HepG2 (cell line): ENCODE results near the gene MRPL18. TPM values are rescaled to one million over a fixed set of nuclear protein-coding genes. Genes with fewer than 3 reads are reported as not detected.

Experiments used
- DNMT3B ChIP-seq: conservative IDR thresholded peaks from 2 replicates; pipeline ENCODE4 v1.6.1; 2016; ENCODE audit warnings: missing biosample characterization, control low read depth
- MXD4 ChIP-seq: IDR thresholded peaks from 2 replicates; pipeline ENCODE4 v1.6.1; 2016; ENCODE audit warnings: mild to moderate bottlenecking, missing biosample characterization, missing genetic modification reagents
- MYC ChIP-seq: sonication (generic); formaldehyde crosslinking; IDR thresholded peaks from 2 replicates; pipeline ENCODE4 v1.9.0; 2021; ENCODE audit warnings: missing genetic modification reagents, borderline replicate concordance
- PHF20 ChIP-seq: sonication (generic); formaldehyde crosslinking; IDR thresholded peaks from 2 replicates; pipeline ENCODE4 v1.5.0; 2020; ENCODE audit warnings: mild to moderate bottlenecking, missing genetic modification reagents
- PLRG1 ChIP-seq: fragments of 450-650 bp; conservative IDR thresholded peaks from 2 replicates; pipeline ENCODE4 v1.6.1; 2016
- POLR2G ChIP-seq: fragments of 200-400 bp; formaldehyde crosslinking; IDR thresholded peaks from 2 replicates; pipeline ENCODE4 v1.6.1; 2018; ENCODE audit warnings: mild to moderate bottlenecking, low read depth, low read length, moderate library complexity
- PPARG ChIP-seq: conservative IDR thresholded peaks from 2 replicates; pipeline ENCODE4 v1.6.1; 2016; ENCODE audit warnings: missing biosample characterization, missing genetic modification reagents
- YY1 ChIP-seq: IDR thresholded peaks from 2 replicates; pipeline ENCODE4 v1.6.1; 2011; ENCODE audit warnings: low read length, low read depth, moderate library complexity, mild to moderate bottlenecking; ENCODE audit not compliant: insufficient read depth, insufficient replicate concordance
- ZBTB20 ChIP-seq: sonication (generic); formaldehyde crosslinking; IDR thresholded peaks from 2 replicates; pipeline ENCODE4 v1.8.1; 2023; ENCODE audit warnings: missing genetic modification reagents, low read depth, mild to moderate bottlenecking, borderline replicate concordance
- ZBTB33 ChIP-seq: sonication (generic); formaldehyde crosslinking; IDR thresholded peaks from 2 replicates; pipeline ENCODE4 v1.4.0; 2020; ENCODE audit warnings: missing genetic modification reagents
- ZNF331 ChIP-seq: sonication (generic); formaldehyde crosslinking; IDR thresholded peaks from 2 replicates; pipeline ENCODE4 v1.4.0; 2020; ENCODE audit warnings: missing genetic modification reagents
- ZNF33B ChIP-seq: sonication (generic); formaldehyde crosslinking; IDR thresholded peaks from 2 replicates; pipeline ENCODE4 v1.5.1; 2020; ENCODE audit warnings: mild to moderate bottlenecking, missing genetic modification reagents
- ZNF572 ChIP-seq: sonication (generic); formaldehyde crosslinking; IDR thresholded peaks from 2 replicates; pipeline ENCODE4 v1.5.1; 2020; ENCODE audit warnings: mild to moderate bottlenecking, missing genetic modification reagents
- ZNF777 ChIP-seq: sonication (generic); formaldehyde crosslinking; IDR thresholded peaks from 2 replicates; pipeline ENCODE4 v1.4.0; 2020; ENCODE audit warnings: missing genetic modification reagents
- polyA plus RNA-seq, 8 experiments: library from polyadenylated mRNA; depleted of rRNA in 3 of 8; stranded (reverse) in 7 of 8; unstranded in 1 of 8; fragments of >200 nt; fragmentation: Illumina TruSeq in 4 of 8; extraction: Trizol in 4 of 8; gene quantifications; 2 replicates each; pipeline versions ENCODE4 v1.2.1 to v1.2.3, GENCODE V29; 2011 to 2016; ENCODE audit warnings: low read depth in 4 of 8, missing spikeins in 1 of 8, mixed read lengths in 1 of 8; ENCODE audit not compliant: insufficient read depth in 1 of 8
- total RNA-seq, 5 experiments: library from RNA; depleted of rRNA; stranded (reverse); fragments of >200 nt; fragmentation: Illumina TruSeq; extraction: Trizol; gene quantifications; 2 replicates each; pipeline ENCODE4 v1.2.3, GENCODE V29; 2016; ENCODE audit warnings: low read depth in 1 of 5
- TF ChIP-seq, protein P1 (sequence below): sonication (generic); formaldehyde crosslinking; IDR thresholded peaks from 2 replicates; pipeline ENCODE4 v1.4.0; 2020; ENCODE audit warnings: missing genetic modification reagents
- TF ChIP-seq, protein P2 (sequence below): sonication (generic); formaldehyde crosslinking; IDR thresholded peaks from 2 replicates; pipeline ENCODE4 v1.5.1; 2020; ENCODE audit warnings: missing genetic modification reagents, mild to moderate bottlenecking, borderline replicate concordance
- TF ChIP-seq, protein P3 (sequence below): sonication (generic); formaldehyde crosslinking; IDR thresholded peaks from 2 replicates; pipeline ENCODE4 v1.4.0; 2020; ENCODE audit warnings: missing genetic modification reagents
- TF ChIP-seq, protein P4 (sequence below): IDR thresholded peaks from 2 replicates; pipeline ENCODE4 v1.6.1; 2016; ENCODE audit warnings: missing genetic modification reagents, missing compliant biosample characterization

Gene MRPL18
- total and polyA plus RNA-seq, 2 of the 13 experiments (the other 11 are each of a cell fraction or from before 2014, with no cell fraction given): 85.6 to 176 TPM

DNA sequence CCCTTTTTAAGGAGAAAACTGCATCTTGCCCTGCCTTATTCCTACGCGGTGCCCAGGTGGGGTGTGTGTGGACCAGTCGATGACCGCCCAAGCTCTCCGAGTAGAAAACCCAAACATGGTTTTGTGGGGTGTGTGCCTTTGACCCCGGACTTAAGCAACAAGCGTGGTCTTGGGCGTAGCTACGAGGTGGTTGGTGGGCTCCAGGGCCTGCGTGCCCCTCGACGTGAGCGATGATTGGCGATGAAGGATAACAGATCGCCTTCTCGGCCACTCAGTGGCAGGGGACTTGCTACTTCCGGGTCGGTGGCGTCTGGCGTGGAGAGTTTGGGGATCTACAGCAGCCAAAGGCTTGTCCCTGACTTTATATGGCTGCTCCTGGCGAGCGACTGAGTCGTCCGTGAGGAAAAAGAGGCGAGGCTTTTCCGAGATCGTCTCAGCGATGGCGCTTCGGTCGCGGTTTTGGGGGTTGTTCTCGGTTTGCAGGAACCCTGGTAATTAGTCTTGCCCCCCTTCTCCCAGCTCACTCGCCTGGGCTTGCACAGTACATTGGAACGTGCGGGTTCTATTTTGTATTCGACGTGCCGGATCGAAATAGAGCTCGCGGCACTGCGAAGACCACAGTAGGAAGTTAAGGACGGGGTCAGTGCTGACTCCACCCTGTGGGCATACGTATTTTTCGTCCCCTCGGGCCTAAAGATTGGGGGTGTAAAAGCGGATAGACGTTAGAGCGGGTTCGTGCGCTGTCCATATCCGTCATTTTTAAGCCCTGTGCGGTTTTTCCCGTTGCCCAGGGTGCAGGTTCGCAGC, at the start of gene MRPL18 (continued):
- peak; percentile 76 for TF ChIP-seq MYC (CRISPR knock-in tag)
- TF ChIP-seq ZNF33B (CRISPR knock-in tag): 0 out of 2 replicates have a peak, but pooled peaks have one; percentile 8
- no peak; the same call in 1 of the 2 replicates for TF ChIP-seq ZBTB20 (CRISPR knock-in tag)
- TF ChIP-seq ZNF777: peak; percentile 86
- TF ChIP-seq, protein P1, sequence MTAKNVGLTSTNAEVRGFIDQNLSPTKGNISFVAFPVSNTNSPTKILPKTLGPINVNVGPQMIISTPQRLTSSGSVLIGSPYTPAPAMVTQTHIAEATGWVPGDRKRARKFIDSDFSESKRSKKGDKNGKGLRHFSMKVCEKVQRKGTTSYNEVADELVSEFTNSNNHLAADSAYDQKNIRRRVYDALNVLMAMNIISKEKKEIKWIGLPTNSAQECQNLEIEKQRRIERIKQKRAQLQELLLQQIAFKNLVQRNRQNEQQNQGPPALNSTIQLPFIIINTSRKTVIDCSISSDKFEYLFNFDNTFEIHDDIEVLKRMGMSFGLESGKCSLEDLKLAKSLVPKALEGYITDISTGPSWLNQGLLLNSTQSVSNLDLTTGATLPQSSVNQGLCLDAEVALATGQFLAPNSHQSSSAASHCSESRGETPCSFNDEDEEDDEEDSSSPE (CRISPR knock-in tag): no peak
- no peak for TF ChIP-seq ZNF572 (CRISPR knock-in tag)
- TF ChIP-seq YY1: peak; percentile 83
- TF ChIP-seq, protein P2, sequence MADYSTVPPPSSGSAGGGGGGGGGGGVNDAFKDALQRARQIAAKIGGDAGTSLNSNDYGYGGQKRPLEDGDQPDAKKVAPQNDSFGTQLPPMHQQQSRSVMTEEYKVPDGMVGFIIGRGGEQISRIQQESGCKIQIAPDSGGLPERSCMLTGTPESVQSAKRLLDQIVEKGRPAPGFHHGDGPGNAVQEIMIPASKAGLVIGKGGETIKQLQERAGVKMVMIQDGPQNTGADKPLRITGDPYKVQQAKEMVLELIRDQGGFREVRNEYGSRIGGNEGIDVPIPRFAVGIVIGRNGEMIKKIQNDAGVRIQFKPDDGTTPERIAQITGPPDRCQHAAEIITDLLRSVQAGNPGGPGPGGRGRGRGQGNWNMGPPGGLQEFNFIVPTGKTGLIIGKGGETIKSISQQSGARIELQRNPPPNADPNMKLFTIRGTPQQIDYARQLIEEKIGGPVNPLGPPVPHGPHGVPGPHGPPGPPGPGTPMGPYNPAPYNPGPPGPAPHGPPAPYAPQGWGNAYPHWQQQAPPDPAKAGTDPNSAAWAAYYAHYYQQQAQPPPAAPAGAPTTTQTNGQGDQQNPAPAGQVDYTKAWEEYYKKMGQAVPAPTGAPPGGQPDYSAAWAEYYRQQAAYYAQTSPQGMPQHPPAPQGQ (CRISPR knock-in tag): no peak
- 0 out of 2 replicates have a peak, but pooled peaks have one; percentile 13 for TF ChIP-seq PPARG (CRISPR knock-in tag)
- TF ChIP-seq, protein P3, sequence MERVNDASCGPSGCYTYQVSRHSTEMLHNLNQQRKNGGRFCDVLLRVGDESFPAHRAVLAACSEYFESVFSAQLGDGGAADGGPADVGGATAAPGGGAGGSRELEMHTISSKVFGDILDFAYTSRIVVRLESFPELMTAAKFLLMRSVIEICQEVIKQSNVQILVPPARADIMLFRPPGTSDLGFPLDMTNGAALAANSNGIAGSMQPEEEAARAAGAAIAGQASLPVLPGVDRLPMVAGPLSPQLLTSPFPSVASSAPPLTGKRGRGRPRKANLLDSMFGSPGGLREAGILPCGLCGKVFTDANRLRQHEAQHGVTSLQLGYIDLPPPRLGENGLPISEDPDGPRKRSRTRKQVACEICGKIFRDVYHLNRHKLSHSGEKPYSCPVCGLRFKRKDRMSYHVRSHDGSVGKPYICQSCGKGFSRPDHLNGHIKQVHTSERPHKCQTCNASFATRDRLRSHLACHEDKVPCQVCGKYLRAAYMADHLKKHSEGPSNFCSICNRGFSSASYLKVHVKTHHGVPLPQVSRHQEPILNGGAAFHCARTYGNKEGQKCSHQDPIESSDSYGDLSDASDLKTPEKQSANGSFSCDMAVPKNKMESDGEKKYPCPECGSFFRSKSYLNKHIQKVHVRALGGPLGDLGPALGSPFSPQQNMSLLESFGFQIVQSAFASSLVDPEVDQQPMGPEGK: no peak
- TF ChIP-seq, protein P4, sequence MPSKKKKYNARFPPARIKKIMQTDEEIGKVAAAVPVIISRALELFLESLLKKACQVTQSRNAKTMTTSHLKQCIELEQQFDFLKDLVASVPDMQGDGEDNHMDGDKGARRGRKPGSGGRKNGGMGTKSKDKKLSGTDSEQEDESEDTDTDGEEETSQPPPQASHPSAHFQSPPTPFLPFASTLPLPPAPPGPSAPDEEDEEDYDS (CRISPR knock-in tag): peak; percentile 94
- 0 out of 2 replicates have a peak, but pooled peaks have one; percentile 73 for TF ChIP-seq MXD4 (CRISPR knock-in tag)
- TF ChIP-seq POLR2G: peak; percentile 82
- 0 out of 2 replicates have a peak, but pooled peaks have one; percentile 7 for TF ChIP-seq DNMT3B (CRISPR knock-in tag)
- peak; percentile 72 for TF ChIP-seq PHF20
- TF ChIP-seq ZNF331 (CRISPR knock-in tag): peak; percentile 49
- no peak for TF ChIP-seq PLRG1
- TF ChIP-seq ZBTB33: no peak
